Measurements from ENCODE around the gene PLCD4.

PLCD4 gene

GRCh38 chr2:218659988-218660358, 52.3 kb downstream of the PLCD4 start:
- no peak for DNase-seq (ENCODE audit: low read depth)
- peak overlapping the region; percentile 90 for H3K4me3 ChIP-seq (replicated peaks; ENCODE audit: low read depth, low read length)
- no peak for TF ChIP-seq CTCF (IDR thresholded peaks at IDR 0.05; ENCODE audit: low read length, missing control alignments)

- no peak for TF ChIP-seq CTCF (IDR thresholded peaks at IDR 0.05; ENCODE audit: low read length, missing control alignments)
- H3K4me3 ChIP-seq (replicated peaks; ENCODE audit: low read depth, low read length), result no peak overlapping the region
Observed at GRCh38 chr2:218662377-218662776, 54.7 kb downstream of the PLCD4 start.

GRCh38 chr2:218662827-218663226, 55.1 kb downstream of the PLCD4 start:
- no peak overlapping the region for H3K4me3 ChIP-seq (replicated peaks; ENCODE audit: low read depth, low read length)
- no peak for DNase-seq (ENCODE audit: low read depth)
- no peak for TF ChIP-seq CTCF (IDR thresholded peaks at IDR 0.05; ENCODE audit: low read length, missing control alignments)

More at GRCh38 chr2:218662377-218662776, 54.7 kb downstream of the PLCD4 start:
- no peak for DNase-seq (ENCODE audit: low read depth)

GRCh38 chr2:218663901-218664300, 56.2 kb downstream of the PLCD4 start:
- DNase-seq (ENCODE audit: low read depth), result no peak
- H3K4me3 ChIP-seq (replicated peaks; ENCODE audit: low read depth, low read length), result no peak overlapping the region
- no peak for TF ChIP-seq CTCF (IDR thresholded peaks at IDR 0.05; ENCODE audit: low read length, missing control alignments)

- no peak for DNase-seq (ENCODE audit: low read depth)
- no peak overlapping the region for H3K4me3 ChIP-seq (replicated peaks; ENCODE audit: low read depth, low read length)
- TF ChIP-seq CTCF (IDR thresholded peaks at IDR 0.05; ENCODE audit: low read length, missing control alignments), result no peak
Observed at GRCh38 chr2:218664653-218665052, 57.0 kb downstream of the PLCD4 start.

- peak; percentile 15 for DNase-seq (ENCODE audit: low read depth)
- no peak for TF ChIP-seq CTCF (IDR thresholded peaks at IDR 0.05; ENCODE audit: low read length, missing control alignments)
- H3K4me3 ChIP-seq (replicated peaks; ENCODE audit: low read depth, low read length), result peak overlapping the region; percentile 86
Observed at GRCh38 chr2:218671097-218671653, 63.5 kb downstream of the PLCD4 start.
